Endothelial cell of umbilical vein (primary cell): ENCODE results near the gene EVX1. TPM values are rescaled to one million over a fixed set of nuclear protein-coding genes. Genes with fewer than 3 reads are reported as not detected.

Source experiments
- BruUV-seq: library from RNA; stranded (reverse); fragments of 400-500 nt; replicated peaks from 2 replicates; lab custom pipeline; 2021; lab: Mats Ljungman, UMichigan
- CTCF ChIA-PET: fragments of 300-600, 350-600 bp; sonication (Branson Sonifier 250); formaldehyde crosslinking; loops from one replicate; lab custom pipeline; 2021; ENCODE audit warnings: antibody characterized with exemption, inconsistent platforms; lab: Charles Lee
- POLR2A ChIA-PET: fragments of 300-600, 350-600 bp; sonication (Branson Sonifier 250); formaldehyde crosslinking; loops from one replicate; lab custom pipeline; 2021; ENCODE audit warnings: antibody characterized with exemption, inconsistent platforms; lab: Charles Lee
- DNase-seq: peaks from one replicate; pipeline ENCODE4 v3.0.0-alpha.2; 2011; ENCODE audit warnings: low read depth, low spot score
- FAIRE-seq: peaks from 2 replicates; lab custom pipeline; 2011; peaks lifted over from hg19 to GRCh38; lab: Jason Lieb, UNC
- H2AFZ ChIP-seq: 2 replicates; pipeline ENCODE4 v1.6.0; 2012; ENCODE audit warnings: low read depth, low read length, control low read depth, inconsistent platforms
- H3K27ac ChIP-seq: 2 replicates; pipeline ENCODE4 v1.5.1; 2011; ENCODE audit warnings: low read depth, mild to moderate bottlenecking, control low read depth, low read length, moderate library complexity; ENCODE audit not compliant: insufficient read depth
- H3K27me3 ChIP-seq, 2 experiments: 2 replicates each; pipeline versions ENCODE4 v1.6.0 to v1.6.1; 2011; ENCODE audit warnings: low read length in 2 of 2, mixed read lengths in 1 of 2; ENCODE audit not compliant: control insufficient read depth in 2 of 2, insufficient read depth in 2 of 2
- H3K36me3 ChIP-seq, 2 experiments: 2 replicates in 1 of 2; 3 replicates in 1 of 2; pipeline ENCODE4 v1.5.1; 2011; ENCODE audit warnings: low read length in 2 of 2, mild to moderate bottlenecking in 1 of 2, moderate library complexity in 1 of 2; ENCODE audit not compliant: control insufficient read depth in 2 of 2, insufficient read depth in 2 of 2; ENCODE audit errors: extremely low read depth in 1 of 2
- H3K4me1 ChIP-seq: 3 replicates; pipeline ENCODE4 v1.5.1; 2011; ENCODE audit warnings: mild to moderate bottlenecking, low read length; ENCODE audit not compliant: control insufficient read depth, insufficient read depth; ENCODE audit errors: extremely low read depth
- H3K4me2 ChIP-seq: 2 replicates; pipeline ENCODE4 v1.6.1; 2011; ENCODE audit warnings: low read length, control low read depth, mixed read lengths; ENCODE audit not compliant: insufficient read depth
- H3K4me3 ChIP-seq, 3 experiments: fragments of 200-600 bp in 1 of 3; sonication (generic), shearing (Covaris generic) in 1 of 3; replicated peaks in 1 of 3; 2 replicates each; pipeline ENCODE4 v1.5.1; 2011 to 2016; ENCODE audit warnings: control low read depth in 3 of 3, low read length in 3 of 3, mild to moderate bottlenecking in 2 of 3, inconsistent platforms in 1 of 3, low read depth in 1 of 3, moderate library complexity in 1 of 3; ENCODE audit not compliant: insufficient read depth in 1 of 3
- H3K79me2 ChIP-seq: 2 replicates; pipeline ENCODE4 v1.6.0; 2012; ENCODE audit warnings: low read length, inconsistent platforms; ENCODE audit not compliant: control insufficient read depth, insufficient read depth
- H3K9ac ChIP-seq: replicated peaks from 2 replicates; pipeline ENCODE3; 2011; ENCODE audit warnings: low read length, control low read depth; ENCODE audit not compliant: insufficient read depth; ENCODE audit errors: extremely low read depth
- H3K9me1 ChIP-seq: replicated peaks from 3 replicates; pipeline ENCODE4 v1.6.0; 2011; ENCODE audit warnings: mild to moderate bottlenecking, low read length; ENCODE audit not compliant: control insufficient read depth, insufficient read depth; ENCODE audit errors: extremely low read depth
- H3K9me3 ChIP-seq: replicated peaks from 2 replicates; pipeline ENCODE4 v1.5.1; 2012; ENCODE audit warnings: low read length, inconsistent platforms; ENCODE audit not compliant: control insufficient read depth, insufficient read depth
- H4K20me1 ChIP-seq: replicated peaks from 2 replicates; pipeline ENCODE3; 2011; ENCODE audit warnings: mild to moderate bottlenecking, low read length; ENCODE audit not compliant: control insufficient read depth, insufficient read depth; ENCODE audit errors: extremely low read depth
- CTCF ChIP-seq, 2 donors: IDR thresholded peaks; 1 replicate in 1 of 2; 2 replicates in 1 of 2; pipeline ENCODE4 v1.5.1; 2011; ENCODE audit warnings: low read length in 2 of 2, mild to moderate bottlenecking in 2 of 2, moderate library complexity in 2 of 2, control low read depth in 1 of 2, inconsistent platforms in 1 of 2, low read depth in 1 of 2; ENCODE audit not compliant: insufficient read depth in 1 of 2; ENCODE audit errors: extremely low read depth in 1 of 2
- EZH2 ChIP-seq: IDR thresholded peaks from 2 replicates; pipeline ENCODE4 v1.6.1; 2012; ENCODE audit warnings: borderline replicate concordance, low read depth, mild to moderate bottlenecking, moderate library complexity, low read length, inconsistent platforms; ENCODE audit not compliant: severe bottlenecking
- FOS ChIP-seq: IDR thresholded peaks from 2 replicates; pipeline ENCODE4 v1.6.1; 2011; ENCODE audit warnings: mild to moderate bottlenecking, low read length, moderate library complexity, borderline replicate concordance; ENCODE audit not compliant: insufficient read depth
- GATA2 ChIP-seq: IDR thresholded peaks from 2 replicates; pipeline ENCODE4 v1.7.0; 2011; ENCODE audit warnings: low read depth, mild to moderate bottlenecking, moderate library complexity, mixed read lengths, low read length; ENCODE audit not compliant: insufficient read length, insufficient read depth
- JUN ChIP-seq: IDR thresholded peaks from 2 replicates; pipeline ENCODE4 v1.6.1; 2011; ENCODE audit warnings: borderline replicate concordance, low read depth; ENCODE audit not compliant: insufficient read length, insufficient read depth
- MAX ChIP-seq: IDR thresholded peaks from 2 replicates; pipeline ENCODE4 v1.6.1; 2011; ENCODE audit not compliant: insufficient read depth, insufficient read length
- MYC ChIP-seq: IDR thresholded peaks from one replicate; pipeline ENCODE4 v1.6.1; 2011; ENCODE audit warnings: mild to moderate bottlenecking, low read depth, low read length
- POLR2A ChIP-seq: IDR thresholded peaks from 2 replicates; pipeline ENCODE4 v1.6.1; 2012; ENCODE audit warnings: low read depth, mild to moderate bottlenecking, control low read depth, low read length
- POLR2AphosphoS5 ChIP-seq: IDR thresholded peaks from 2 replicates; pipeline ENCODE4 v1.6.1; 2012; ENCODE audit warnings: low read depth, mild to moderate bottlenecking, control low read depth, low read length, moderate library complexity; ENCODE audit not compliant: insufficient read depth
- dilution Hi-C: fragments of 300-500 bp; cut with MboI; formaldehyde crosslinking; loops from one replicate; pipeline ENCODE4 v1.15.0; 2019; ENCODE audit warnings: low sequenced_read_pairs; ENCODE audit not compliant: extremely low pct_ligation_motif_present
- intact Hi-C: fragments of 100-400 bp; cut with micrococcal nuclease; formaldehyde crosslinking; loops from one replicate; pipeline ENCODE4 v1.10.0; 2022
- polyA plus RNA-seq, 4 experiments: library from polyadenylated mRNA; depleted of rRNA in 3 of 4; stranded (reverse) in 3 of 4; unstranded in 1 of 4; fragments of >200 nt; gene quantifications; 2 replicates each; pipeline versions ENCODE4 v1.2.1 to v1.2.3, GENCODE V29; 2011 to 2012; ENCODE audit warnings: missing spikeins in 1 of 4
- total RNA-seq: library from RNA; stranded (reverse); gene quantifications from 2 replicates; pipeline ENCODE4 v1.2.3, GENCODE V29; 2021

The EVX1 gene
- total and polyA plus RNA-seq, 2 donors (not counting 3 experiments of a cell fraction or from before 2014, with no cell fraction given), result not detected

DNA sequence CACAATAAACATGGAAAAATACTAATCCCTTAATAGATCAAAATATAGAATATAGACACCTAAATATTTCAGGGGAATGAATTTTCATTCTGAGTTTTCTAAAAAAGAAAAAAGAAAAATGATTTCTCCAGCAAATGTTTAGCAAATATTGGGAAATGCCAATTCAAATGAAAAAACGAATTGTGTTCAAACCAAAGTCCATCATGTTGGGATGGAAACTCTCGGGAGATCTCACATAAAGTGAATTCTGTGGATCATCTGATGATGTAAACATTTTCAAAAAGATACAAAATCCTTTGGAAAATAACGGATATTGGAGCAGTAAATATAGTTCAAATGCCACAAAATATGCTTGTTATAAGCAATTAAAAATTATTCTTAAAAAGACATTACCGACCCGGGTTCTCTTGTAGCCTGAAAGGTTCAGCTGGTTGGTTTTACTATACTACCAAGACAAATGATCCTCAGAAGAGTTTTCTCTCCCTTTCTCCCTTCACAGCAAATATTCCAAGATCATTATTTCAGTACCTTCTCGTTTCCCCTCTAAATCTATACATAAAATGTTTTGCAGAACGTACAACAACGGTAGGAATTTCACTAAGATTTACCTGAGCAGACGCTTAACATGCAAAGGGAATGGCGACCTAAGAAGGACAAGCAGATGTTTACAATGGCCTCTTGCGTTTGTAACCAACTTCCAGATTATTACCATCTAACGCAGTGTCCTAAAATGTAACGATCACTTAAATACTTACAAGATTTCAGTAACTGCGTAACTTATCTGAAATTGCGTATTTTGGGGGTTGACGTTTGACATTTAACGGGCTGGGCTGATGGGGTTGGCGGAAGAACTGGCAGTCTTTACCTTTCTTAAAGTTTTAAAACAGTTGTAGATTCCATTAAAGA lies 45.2 kb upstream of the EVX1 start:
- H3K9ac ChIP-seq, result no peak overlapping the region
- CTCF ChIA-PET, result interaction anchor here (0.5 to 2.9 kb wide), 3 partner anchors 408 to 896 kb away, joined by 4 to 24 read pairs (median 14); no protein-coding TSS in a partner anchor
- POLR2A ChIA-PET, result no interaction called here
- H4K20me1 ChIP-seq, result no peaks in the 10 kb centered on the region
- no peak overlapping the region for H3K27ac ChIP-seq
- no TSS peak for BruUV-seq
- no peaks in the 10 kb centered on the region for H3K9me1 ChIP-seq
- FAIRE-seq (no peak), DNase-seq (peak; percentile 56)
- no peaks in the 10 kb centered on the region for H3K9me3 ChIP-seq
- peaks cover 63 to 88% of the 10 kb centered on the region in 2 experiments for H3K27me3 ChIP-seq
- H3K4me3 ChIP-seq, result no peak overlapping the region
- H3K4me2 ChIP-seq, result no peak overlapping the region
- no peak overlapping the region for H2AFZ ChIP-seq
- TF ChIP-seq FOS (no peak), POLR2A (no peak), JUN (no peak), CTCF (IDR thresholded peaks at IDR 0.05; ENCODE audit: extremely low read depth in 1 of 2, insufficient read depth in 1 of 2, low read depth in 1 of 2, low read length in 2 of 2) (no peak), MYC (no peak), POLR2AphosphoS5 (no peak), EZH2 (no peak), MAX (no peak), GATA2 (no peak)
- no peaks in the 10 kb centered on the region for H3K36me3 ChIP-seq
- H3K4me1 ChIP-seq, result peaks cover 16% of the 10 kb centered on the region
- dilution Hi-C loops (no loop called here), intact Hi-C loops (no loop called here)
- no peaks in the 10 kb centered on the region for H3K79me2 ChIP-seq
